Astrocyte (in vitro differentiated cells and primary cell): ENCODE measurements around the gene PICALM. TPM values are rescaled to one million over a fixed set of nuclear protein-coding genes. Genes with fewer than 3 reads are reported as not detected.

Experiments used
- DNase-seq: peaks from one replicate; pipeline ENCODE4 v3.0.0-alpha.2; 2010; ENCODE audit warnings: low read depth
- FAIRE-seq: peaks from 2 replicates; lab custom pipeline; 2011; peaks lifted over from hg19 to GRCh38; lab: Jason Lieb, UNC
- H2AFZ ChIP-seq: 2 replicates; pipeline ENCODE4 v1.6.0; 2012; ENCODE audit warnings: low read depth, low read length, inconsistent platforms
- H3K27ac ChIP-seq: 2 replicates; pipeline ENCODE4 v1.5.1; 2011; ENCODE audit warnings: low read depth, low read length, inconsistent platforms
- H3K27me3 ChIP-seq: 2 replicates; pipeline ENCODE4 v1.6.0; 2011; ENCODE audit warnings: low read length, inconsistent platforms; ENCODE audit not compliant: insufficient read depth
- H3K36me3 ChIP-seq: 2 replicates; pipeline ENCODE4 v1.5.1; 2011; ENCODE audit warnings: low read length, inconsistent platforms; ENCODE audit not compliant: insufficient read depth
- H3K4me1 ChIP-seq: 2 replicates; pipeline ENCODE4 v1.5.1; 2011; ENCODE audit warnings: low read length, inconsistent platforms; ENCODE audit not compliant: insufficient read depth
- H3K4me2 ChIP-seq: 2 replicates; pipeline ENCODE4 v1.6.0; 2012; ENCODE audit warnings: low read length, inconsistent platforms
- H3K4me3 ChIP-seq: 2 replicates; pipeline ENCODE4 v1.5.1; 2011; ENCODE audit warnings: low read depth, mild to moderate bottlenecking, low read length, inconsistent platforms; ENCODE audit not compliant: insufficient read depth
- H3K79me2 ChIP-seq: 2 replicates; pipeline ENCODE4 v1.6.0; 2012; ENCODE audit warnings: mild to moderate bottlenecking, low read length, inconsistent platforms; ENCODE audit not compliant: insufficient read depth
- H3K9ac ChIP-seq: 2 replicates; pipeline ENCODE4 v1.6.0; 2012; ENCODE audit warnings: mild to moderate bottlenecking, low read length, inconsistent platforms
- H3K9me3 ChIP-seq: 2 replicates; pipeline ENCODE4 v1.5.1; 2012; ENCODE audit warnings: low read depth, mild to moderate bottlenecking, low read length, inconsistent platforms; ENCODE audit not compliant: insufficient read depth
- H4K20me1 ChIP-seq: 2 replicates; pipeline ENCODE4 v1.6.0; 2012; ENCODE audit warnings: low read length, inconsistent platforms; ENCODE audit not compliant: insufficient read depth
- H3K27ac Mint-ChIP-seq: one replicate; pipeline ENCODE4 v1.8.0; 2021; ENCODE audit warnings: mild to moderate bottlenecking, mixed read lengths; ENCODE audit not compliant: unreplicated experiment
- H3K27me3 Mint-ChIP-seq: one replicate; pipeline ENCODE4 v1.8.0; 2021; ENCODE audit warnings: low read depth, mixed read lengths; ENCODE audit not compliant: unreplicated experiment
- H3K36me3 Mint-ChIP-seq: one replicate; pipeline ENCODE4 v1.8.0; 2021; ENCODE audit warnings: low read depth, mixed read lengths; ENCODE audit not compliant: unreplicated experiment
- H3K4me1 Mint-ChIP-seq: one replicate; pipeline ENCODE4 v1.8.0; 2021; ENCODE audit warnings: low read depth, mixed read lengths; ENCODE audit not compliant: unreplicated experiment
- H3K4me3 Mint-ChIP-seq: one replicate; pipeline ENCODE4 v1.8.0; 2021; ENCODE audit warnings: mild to moderate bottlenecking, moderate library complexity, mixed read lengths; ENCODE audit not compliant: unreplicated experiment
- H3K9me3 Mint-ChIP-seq: one replicate; pipeline ENCODE4 v1.8.0; 2021; ENCODE audit warnings: mild to moderate bottlenecking, mixed read lengths; ENCODE audit not compliant: unreplicated experiment
- CTCF ChIP-seq: IDR thresholded peaks from 2 replicates; pipeline ENCODE4 v1.5.1; 2011; ENCODE audit warnings: low read depth, mild to moderate bottlenecking, inconsistent platforms, low read length, moderate library complexity; ENCODE audit not compliant: insufficient read depth
- EZH2 ChIP-seq: IDR thresholded peaks from 2 replicates; pipeline ENCODE4 v1.6.1; 2012; ENCODE audit warnings: mild to moderate bottlenecking, low read length, inconsistent platforms; ENCODE audit not compliant: insufficient read depth
- total RNA-seq: library from RNA; stranded (reverse); gene quantifications from 2 replicates; pipeline ENCODE4 v1.2.1, GENCODE V29; 2021

The PICALM gene
- total RNA-seq, 1 donor from 2014 or later, result 260 TPM

DNA sequence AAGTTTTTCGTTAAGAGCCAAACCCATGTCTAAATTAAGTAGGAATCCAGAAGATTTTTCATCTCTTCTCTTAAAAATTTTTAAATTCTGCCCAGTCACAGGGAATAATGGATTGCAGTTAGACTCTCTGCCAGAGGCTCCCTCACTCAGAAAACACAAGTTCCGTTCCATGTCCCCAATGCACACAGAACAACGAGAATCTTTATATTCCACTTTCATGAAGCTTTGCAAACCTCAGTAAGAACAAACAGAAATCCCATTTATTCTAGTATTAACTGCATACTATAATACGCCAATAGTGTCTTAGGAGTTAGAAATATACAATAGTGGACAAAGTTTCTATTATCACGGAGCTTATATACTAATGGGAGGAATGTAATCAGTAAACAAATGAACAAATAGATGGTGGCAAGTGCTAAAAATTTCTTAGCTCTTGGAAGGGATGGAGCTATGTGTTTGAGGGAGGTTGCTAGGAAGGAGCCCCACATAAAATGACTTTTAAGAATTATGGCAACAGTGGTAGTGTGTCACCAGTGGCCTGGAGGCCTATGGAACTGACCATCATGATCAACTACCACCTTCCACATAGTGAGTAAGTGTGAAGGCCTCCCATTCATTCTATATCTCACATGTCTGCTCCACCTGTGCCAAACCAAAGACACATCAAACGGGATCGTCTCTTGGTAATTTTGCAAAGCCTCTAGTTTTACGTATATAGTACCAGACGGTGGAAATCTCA lies 24.9 kb downstream of the PICALM start:
- Histone ChIP-seq H3K9ac (no peak overlapping the region), H3K79me2 (peaks cover 100% of the 10 kb centered on the region), H3K27me3 (no peaks in the 10 kb centered on the region), H3K4me3 (no peak overlapping the region), H3K4me2 (no peak overlapping the region), H4K20me1 (peaks cover 94% of the 10 kb centered on the region), H3K27ac (no peak overlapping the region), H3K4me1 (peaks cover 17% of the 10 kb centered on the region), H2AFZ (no peak overlapping the region), H3K9me3 (no peaks in the 10 kb centered on the region), H3K36me3 (no peaks in the 10 kb centered on the region)
- FAIRE-seq, result no peak
- DNase-seq, result no peak
- Mint-ChIP-seq H3K4me1 (peaks cover 34% of the 10 kb centered on the region), H3K36me3 (no peaks in the 10 kb centered on the region), H3K9me3 (no peaks in the 10 kb centered on the region), H3K27ac (no peak overlapping the region), H3K27me3 (no peaks in the 10 kb centered on the region), H3K4me3 (no peak overlapping the region)
- TF ChIP-seq EZH2 (no peak), CTCF (no peak)

- peaks cover 89% of the 10 kb centered on the region for H4K20me1 ChIP-seq
- FAIRE-seq, result peak; percentile 98
- H3K27me3 Mint-ChIP-seq, result no peaks in the 10 kb centered on the region
These were observed 26.9 kb downstream of the PICALM start for GRCh38 chr11:86041975-86042378.

More at GRCh38 chr11:86041975-86042378, 26.9 kb downstream of the PICALM start:
- peak; percentile 86 for DNase-seq
- H3K36me3 Mint-ChIP-seq, result no peaks in the 10 kb centered on the region
- H3K9ac ChIP-seq, result peak overlapping the region; percentile 40
- H3K4me3 ChIP-seq, result no peak overlapping the region
- H3K4me1 Mint-ChIP-seq, result peaks cover 34% of the 10 kb centered on the region
- TF ChIP-seq CTCF (peak; percentile 93), EZH2 (no peak)
- no peaks in the 10 kb centered on the region for H3K36me3 ChIP-seq
- H3K27ac ChIP-seq, result peak overlapping the region; percentile 44
- no peaks in the 10 kb centered on the region for H3K9me3 ChIP-seq
- peak overlapping the region; percentile 50 for H3K4me2 ChIP-seq
- H2AFZ ChIP-seq, result no peak overlapping the region
- H3K27me3 ChIP-seq, result no peaks in the 10 kb centered on the region
- H3K9me3 Mint-ChIP-seq, result no peaks in the 10 kb centered on the region
- no peak overlapping the region for H3K4me3 Mint-ChIP-seq
- H3K79me2 ChIP-seq, result peaks cover 97% of the 10 kb centered on the region
- H3K27ac Mint-ChIP-seq, result peak overlapping the region; percentile 4
- H3K4me1 ChIP-seq, result peaks cover 14% of the 10 kb centered on the region
